Right renal pelvis (tissue), 4 donors: ENCODE data around the gene AJUBA. TPM values are rescaled to one million over a fixed set of nuclear protein-coding genes. Genes with fewer than 3 reads are reported as not detected.
"Not testable (repeated sequence)": the region's sequence is repeated elsewhere in the genome, so short reads cannot be mapped to it uniquely, and the experiment has no call there.

ENCODE experiments used
- DNase-seq, 4 donors: peaks; one replicate each; pipeline ENCODE4 v3.0.0-alpha.2; 2013; ENCODE audit warnings: low read depth in 4 of 4, low spot score in 3 of 4, missing footprints in 1 of 4
- polyA plus RNA-seq, 4 donors: library from polyadenylated mRNA; unstranded; fragments of 120-200 nt; gene quantifications; one replicate each; pipeline ENCODE4 v1.2.1, GENCODE V29; 2013; ENCODE audit not compliant: insufficient read length in 4 of 4

AJUBA gene
- polyA plus RNA-seq, 4 donors = 72.6 to 92.4 (median 81.5) TPM

DNA sequence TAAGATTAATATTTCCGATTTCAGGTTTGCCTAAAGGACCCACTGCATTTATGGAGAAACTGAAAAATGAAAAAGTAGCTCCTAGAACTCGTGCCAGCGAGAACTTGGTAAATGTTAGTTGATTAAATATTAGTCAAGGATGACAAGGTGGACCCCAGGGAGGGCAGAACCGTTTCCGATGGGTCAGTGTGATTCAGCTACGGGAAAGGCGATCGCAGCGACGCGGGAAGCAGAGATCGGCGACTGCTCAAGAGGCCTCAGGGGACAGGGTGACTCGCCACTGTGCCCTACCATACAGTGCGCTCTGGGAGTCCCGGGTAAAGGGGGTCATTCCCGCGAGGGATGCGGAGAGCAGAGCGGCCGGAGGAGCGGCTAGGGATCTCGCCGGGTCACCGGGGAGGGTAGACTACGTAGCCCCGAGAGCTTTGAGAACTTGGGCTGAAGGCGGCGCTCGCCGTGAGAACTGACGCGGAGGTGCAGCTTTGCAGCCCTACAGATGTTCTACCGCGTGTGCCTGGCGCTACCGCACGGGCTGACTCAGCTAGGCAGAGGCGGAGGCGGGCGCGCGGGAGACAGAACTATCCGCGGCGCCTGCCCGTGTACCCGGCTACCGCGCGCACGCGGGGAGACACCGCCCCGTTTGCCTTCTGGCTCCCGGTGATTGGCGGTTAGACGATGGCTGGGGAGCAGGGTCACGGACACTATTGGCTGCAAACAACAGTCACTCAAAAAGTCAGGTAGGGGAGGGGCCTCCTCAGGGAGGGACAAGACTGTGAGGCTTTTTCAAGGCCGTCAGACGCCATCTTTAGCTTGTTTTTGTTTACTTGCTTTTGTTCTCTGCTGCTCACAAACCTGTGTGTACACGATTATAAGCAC lies 24.4 kb upstream of the AJUBA start:
- peak; percentile 95 to 97 (median 96) for DNase-seq

DNA sequence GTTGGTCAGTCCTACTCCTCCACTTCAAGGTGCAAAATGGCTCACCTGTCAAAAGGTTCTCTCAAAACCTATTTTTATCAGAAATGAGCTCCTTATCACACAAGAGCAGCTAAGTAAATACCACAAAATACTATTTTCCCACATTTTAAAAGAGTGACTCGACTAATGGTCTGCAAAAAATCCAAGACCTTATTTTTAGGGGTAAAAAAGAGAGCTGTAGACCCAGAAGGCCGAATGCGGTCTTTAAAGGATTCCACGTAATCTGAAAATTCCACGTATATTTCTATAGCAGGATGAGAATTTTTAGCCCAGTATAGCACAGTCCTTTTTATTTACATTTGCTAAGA lies 23.8 kb upstream of the AJUBA start:
- no peak for DNase-seq

DNA sequence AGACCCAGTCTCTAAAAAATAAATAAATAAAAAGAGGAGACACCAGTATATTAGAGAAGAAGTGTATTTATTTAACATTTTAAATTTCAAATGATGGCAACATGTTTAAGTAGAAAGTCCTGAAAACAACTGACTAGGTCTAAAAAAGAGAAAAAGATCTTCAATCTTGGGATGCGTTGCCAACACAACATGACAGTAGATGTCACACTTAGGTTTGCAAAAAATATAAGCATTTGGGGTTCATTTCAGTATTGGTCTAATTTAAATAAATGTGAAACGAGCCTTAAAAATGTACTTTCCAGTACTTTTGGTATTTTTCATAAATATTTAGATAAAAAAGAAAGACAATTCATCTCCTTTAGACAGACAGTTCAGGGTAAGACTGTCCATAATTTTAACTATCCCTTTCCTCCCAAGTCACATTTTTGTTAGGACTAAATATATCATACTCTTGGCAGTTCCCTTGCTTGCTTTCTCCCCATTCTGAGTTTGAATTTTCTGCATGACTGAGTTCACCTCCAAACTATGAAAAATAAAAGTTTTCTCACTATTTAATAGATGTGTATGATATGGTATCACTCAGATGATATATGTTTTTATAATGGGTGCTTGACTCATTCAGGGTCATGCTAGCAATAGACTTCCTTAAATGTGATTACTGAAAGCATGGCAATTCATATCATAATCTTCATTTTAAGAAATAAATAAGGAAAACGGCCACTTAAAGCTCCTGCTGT lies 23.3 kb upstream of the AJUBA start:
- no peak for DNase-seq

DNA sequence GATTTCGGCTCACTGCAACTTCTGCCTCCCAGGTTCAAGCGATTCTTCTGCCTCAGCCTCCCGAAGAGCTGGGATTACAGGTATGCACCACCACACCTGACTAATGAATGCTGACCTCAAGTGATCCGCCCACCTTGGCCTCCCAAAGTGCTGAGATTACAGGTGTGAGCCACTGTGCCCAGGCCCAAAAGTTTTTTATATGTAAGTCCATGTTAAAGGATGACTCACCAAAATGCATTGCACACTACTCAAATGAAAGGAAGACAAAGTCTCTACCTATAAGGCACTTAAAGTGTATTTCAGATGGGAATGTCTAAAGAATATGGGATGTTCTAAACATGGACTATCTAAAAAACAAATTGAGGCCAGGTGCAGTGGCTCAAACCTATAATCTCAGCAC lies 21.9 kb upstream of the AJUBA start:
- not testable (repeated sequence) for DNase-seq

DNA sequence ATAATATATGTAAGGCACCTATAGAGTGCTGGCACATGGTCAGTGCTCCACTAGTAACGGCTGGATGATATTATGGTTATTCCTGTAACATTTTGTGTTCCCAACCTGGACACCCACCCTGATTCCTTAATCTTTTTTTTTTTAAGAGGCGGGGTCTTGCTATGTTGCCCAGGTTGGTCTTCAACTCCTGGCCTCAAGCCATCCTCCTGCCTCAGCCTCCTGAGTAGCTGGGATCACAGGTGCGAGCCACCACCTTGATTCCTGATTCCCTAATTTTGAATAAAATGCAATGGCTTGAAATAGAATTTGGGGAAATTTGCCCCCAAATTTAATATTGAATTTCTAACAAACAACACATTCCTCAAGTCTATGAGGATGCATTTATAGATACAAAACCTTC lies 20.2 kb upstream of the AJUBA start:
- DNase-seq = no peak

DNA sequence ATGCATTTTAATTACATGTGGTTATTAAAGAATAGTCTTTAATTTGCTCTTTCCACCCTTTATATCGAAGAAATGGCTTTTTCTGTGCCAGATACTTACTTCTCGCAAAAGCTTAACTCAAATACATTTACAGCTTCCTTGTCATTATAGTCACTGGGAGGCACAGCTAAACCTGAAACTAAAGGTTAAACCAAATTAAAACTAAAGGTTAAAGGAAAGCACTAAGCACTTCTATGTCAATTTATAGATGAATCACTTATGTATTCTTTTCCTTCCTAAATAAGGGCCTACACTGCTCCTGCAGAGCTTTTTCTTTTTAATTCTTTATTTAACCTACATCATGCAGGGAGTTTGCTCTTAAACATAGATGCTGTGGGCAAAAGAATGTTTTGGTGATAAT lies 18.5 kb upstream of the AJUBA start:
- DNase-seq = no peak

DNA sequence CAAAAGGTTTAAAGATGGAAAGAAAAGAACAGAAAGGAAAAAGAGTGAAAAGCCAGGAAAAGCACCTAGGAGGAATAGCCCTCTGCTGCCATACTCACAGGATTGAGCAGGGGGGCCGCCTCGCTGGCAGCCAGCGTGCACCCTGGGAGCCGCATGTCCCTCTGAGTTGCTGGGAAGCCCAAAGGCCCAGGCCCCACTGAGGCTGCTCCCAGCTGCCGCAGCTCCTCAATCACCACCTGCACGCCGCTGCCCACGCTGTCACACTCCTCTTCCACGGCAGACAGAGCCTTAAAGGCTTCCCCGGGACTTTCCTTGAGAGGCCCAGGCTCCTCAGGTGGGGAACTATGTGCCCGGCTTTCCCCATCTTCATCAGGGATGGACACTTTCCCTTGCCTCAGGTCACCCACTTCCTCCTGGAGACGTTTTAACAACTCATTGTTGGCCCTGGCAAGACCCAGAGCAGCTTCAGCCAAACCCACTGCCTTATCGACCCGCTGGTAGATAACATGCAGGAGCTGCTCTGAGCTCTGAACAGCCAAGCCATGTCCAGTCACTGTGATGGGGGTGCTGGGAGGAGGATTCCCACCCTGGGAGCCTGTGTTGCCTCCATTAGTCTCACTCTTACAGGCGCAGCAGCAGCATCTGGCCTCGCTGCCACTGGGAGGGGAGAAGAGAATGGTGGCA lies 16.1 kb upstream of the AJUBA start:
- DNase-seq = no peak

DNA sequence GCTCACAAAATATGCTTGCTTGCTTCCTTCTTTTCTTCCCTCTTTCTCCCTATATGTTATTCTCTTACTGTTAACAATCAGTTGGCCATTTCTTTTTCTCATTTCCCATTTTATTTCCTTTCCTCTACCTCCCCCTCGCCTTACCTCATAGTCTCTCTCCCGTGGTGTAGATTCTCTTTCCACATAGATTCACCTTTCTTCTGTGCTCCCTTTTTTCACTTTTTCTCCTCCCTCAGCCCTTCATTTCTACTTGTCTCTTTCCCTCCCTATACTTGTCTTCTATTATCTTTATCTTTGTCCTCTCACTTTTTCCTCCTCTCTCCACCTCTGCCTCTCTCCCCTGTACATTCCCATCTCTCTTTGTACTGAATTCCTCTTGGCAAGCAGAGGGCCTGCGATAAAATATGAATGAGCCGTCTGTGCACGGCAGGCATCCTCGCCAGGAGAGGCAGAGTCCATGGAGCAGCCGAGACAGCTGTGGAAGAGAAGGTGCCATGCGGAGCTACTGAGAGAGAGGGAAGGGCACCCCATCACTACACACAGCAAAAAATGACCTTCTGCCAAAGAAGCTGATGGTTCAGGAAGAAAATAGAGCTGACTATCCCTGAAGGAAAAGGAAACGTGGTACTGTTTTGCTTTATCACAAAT lies 15.4 kb upstream of the AJUBA start:
- DNase-seq = no peak

DNA sequence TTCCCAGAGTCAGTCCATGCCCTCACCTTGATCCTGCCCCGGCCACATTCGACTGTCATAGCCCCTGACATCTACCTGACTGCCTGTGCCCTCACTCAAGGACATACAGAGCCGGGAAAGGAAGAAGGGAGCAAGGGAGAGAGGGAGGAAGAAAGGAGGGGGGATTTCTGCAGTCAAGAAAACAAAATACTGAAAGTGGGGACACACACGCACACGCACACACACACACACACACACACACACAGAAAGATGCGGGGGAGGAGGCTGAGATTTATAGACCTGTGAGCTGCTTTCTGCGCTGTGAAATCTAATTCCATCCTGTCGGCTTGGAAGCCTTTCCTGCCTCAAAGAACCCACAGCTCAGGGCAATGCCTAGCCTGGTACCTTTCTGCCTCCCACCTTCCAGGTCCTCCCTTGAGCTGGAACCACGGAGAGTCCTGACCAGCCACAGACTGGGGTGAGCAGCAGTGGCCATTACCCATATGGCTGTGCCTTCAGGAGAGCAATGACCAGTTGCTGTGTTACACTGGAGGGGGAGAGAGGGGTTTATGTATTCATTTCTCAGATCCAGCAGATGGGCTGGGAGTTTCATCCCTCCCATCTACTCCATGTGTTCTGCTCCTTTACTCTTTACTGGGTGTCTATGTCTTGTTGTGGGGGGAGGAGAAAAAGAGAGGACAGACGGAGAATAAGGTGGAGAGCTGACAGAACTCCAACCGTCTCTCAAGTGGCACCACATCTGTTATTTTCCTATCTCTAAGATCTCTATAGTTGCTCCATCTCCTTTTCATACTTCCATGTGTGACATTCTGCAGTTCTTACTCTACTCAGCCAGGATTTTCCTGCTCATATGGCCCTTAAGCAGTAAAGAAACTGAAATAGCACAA lies 14.7 kb upstream of the AJUBA start:
- DNase-seq = no peak

DNA sequence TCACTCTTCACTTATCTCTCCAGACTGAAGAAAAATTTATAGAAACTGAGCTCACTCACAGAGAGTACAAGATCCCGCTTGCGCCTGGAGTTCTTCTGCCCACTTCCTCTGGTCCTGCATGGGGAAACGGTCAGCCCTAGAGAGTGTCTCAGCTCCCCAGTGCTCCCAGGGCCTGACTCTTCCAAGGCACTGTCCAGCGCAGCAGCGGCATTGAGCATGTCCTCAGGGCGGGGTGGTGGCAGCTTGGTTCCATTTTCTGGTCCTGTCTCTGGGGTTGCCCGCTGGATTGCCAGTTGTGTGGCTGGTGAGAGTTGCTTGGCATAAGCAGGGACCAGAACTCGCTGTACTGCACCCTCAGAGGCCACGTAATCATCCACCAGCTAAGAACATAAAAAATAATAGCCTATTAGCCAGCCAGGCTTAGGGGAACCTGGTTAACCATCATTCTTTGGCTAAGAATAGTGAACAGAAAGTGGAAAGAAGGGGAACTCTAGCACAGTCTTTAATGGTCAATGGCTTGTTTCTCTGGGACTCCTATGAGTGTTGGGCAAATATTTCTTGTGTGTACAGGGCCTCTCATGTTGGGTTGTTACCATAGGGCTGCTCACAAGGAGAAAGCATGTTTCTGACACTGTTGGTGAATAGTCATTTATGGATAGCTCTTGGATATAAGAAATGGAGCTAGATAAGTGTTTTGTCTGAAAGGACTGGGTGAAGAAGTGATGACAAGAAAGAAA lies 13.7 kb upstream of the AJUBA start:
- no peak for DNase-seq

DNA sequence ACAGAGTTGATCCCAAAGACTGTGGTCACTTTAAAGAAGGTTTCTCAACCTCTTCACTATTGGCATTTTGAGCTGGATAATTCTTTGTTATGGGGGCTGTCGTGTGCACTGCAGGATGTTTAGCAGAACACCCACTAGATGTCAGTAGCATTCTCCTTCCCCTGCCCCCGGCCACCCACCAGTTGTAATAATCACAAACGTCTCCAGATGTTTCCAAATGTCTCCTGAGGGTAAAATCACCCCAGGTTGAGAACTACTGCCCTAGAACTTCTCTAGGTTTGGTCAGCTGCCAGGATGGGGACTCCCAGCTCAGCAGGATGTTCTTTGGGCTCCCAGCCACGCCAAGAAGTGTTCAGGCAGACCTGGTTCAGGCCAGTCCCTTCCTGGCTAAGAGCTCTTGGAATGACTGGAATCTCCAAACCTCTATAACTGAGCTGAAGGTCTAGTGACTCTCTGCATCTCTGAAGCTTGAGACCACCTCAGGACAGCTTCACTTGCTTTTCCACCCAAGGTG lies 12.5 kb upstream of the AJUBA start:
- DNase-seq = no peak

DNA sequence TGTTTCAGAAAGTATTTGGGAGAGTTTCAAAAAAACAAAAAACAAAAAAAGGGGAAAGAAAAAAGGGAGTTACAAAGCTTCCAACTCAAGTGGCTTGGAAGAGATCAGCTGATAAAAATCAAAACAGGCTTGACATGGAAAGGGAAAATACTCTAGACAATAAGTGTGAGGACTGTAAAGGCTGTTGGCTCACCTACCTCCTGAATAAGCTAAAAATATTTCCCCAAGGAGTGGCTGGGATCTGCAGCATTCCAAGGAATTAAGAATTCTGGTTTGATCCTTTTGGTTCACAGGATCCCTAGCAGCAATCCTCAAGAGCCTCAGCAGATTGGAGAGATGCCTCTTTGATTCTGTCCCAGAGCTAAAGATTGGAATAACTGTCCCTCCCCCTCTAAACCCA lies 11.2 kb upstream of the AJUBA start:
- DNase-seq = no peak

DNA sequence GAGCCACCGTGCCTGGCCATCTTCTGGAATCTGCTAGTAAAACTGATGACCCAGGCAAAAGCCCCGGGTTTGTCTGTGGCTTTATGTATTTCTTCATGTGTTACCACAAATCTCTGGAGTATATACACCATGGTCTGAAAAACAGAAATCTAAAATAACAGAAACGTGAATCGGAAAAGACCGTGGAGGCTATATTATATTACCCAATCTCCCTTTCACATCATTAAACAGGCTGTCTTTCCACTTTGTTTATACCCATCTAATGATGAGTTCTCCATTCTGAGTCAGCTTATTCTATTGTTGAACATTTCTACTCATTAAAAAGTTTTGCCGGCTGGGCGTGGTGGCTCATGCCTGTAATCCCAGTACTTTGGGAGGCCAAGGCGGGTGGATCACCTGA lies 9.5 kb upstream of the AJUBA start:
- no peak for DNase-seq

DNA sequence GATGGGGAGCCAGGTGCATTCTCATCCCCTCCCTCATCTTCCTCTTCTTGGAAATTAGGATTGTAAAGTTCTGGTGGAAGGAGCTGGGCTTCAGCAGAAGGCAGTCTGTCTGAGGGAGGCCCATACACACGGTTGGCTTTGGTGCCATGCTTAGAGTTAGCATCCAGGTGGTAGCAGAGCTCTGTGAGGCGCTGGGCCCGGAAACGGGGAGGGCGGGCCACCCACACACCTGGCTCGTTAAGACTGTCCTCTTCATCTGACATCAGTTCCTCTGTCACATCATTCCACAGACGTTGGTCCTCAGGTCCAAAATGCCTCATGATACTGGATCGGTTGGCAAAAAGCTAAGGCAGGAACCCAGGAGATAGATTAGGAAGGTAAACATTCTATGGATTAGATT lies 4.9 kb upstream of the AJUBA start:
- no peak for DNase-seq

DNA sequence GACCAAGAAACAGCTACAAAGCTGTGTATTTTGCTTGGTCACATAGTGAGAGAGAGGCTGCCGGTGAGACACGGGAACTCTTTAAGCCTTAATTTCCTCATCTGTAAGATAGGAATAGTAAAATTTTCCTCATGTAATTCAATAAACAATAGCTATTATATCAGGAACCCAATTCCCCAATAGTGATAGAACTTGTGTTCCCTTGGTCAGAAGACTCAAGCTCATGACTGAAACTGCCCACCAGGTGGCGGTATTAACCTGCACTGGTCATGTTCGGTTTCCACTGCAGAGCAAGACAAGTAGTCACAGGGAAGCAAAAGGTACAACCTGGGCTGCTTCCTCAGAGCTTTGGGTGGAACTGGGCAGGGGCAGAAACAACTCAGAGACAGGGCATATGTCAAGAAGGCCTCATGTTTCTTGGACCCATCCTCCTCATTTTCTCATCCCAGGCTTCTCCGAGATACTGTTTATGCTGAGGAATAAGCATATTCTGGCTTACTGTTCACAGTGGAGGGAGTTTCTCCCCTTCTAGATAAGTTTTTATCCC lies 4.2 kb upstream of the AJUBA start:
- peak in 2 of 4 donors; percentile 87 to 90 for DNase-seq

DNA sequence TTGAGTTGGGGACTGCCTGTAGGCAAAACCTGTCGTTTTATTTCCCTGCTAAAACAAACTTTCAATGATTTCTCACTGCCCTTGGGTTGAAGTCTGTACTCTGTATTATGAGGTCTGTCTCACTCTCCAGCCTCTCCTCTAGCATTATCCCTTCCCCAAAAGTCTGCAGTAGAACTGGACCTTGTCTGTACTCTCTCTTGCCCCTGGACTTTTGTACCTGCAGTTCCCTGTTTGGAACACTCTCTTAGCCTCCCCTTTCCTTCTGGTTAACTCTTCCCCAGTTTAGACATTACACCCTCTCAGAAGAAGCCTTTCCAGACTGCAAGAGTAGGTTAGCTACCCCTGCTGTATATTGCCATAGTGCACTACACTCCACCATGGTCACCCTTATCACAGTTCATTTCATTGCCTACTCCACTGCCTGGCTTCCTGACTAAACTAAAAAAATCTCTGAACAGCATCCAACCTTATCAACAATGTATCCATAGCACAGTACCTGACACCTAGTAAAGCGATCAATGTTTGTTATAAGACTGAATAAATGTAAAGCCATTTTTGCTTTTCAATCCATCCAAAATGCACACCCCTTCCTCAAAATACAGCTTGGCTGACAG lies 3.6 kb upstream of the AJUBA start:
- DNase-seq = no peak

DNA sequence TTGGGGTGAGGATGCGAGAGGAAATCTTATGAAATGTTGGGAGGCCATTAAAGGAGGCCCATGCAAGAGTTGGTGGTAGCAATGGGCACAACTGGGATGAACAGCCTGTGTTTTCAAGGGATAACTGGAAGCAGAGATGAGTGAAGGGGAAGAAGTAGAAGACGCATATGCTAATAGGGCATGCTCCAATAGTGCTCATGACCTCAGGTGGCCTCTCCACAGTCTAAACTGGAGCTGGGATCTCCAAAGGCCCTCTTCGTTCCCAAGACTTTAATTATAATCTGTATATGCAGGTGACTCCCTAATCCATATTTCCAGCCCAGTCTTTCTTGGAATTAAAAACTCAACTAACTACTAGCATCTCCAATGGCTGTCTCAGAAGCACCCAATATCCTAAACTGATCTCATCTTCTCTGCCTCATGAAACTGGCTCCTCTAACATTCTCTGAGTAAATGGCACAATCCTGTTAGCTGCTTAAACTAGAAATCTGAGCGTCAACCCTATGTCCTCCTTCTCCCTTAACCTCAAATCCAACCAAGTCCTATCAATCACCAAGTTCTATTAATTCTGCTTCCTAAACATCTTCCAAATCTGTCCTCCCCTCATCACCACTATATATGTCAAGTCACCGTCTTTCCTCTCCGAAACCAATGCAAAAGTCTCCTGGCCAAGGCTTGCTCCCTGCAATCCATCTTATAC lies 2.8 kb upstream of the AJUBA start:
- no peak for DNase-seq
